OCI-LY7 (cell line): ENCODE measurements around the gene SEMA6C.

Experiments
- EZH2phosphoT487 ChIP-seq: fragments of 200-600 bp; sonication (generic); IDR thresholded peaks from 2 replicates; pipeline ENCODE4 v1.6.1; 2018; ENCODE audit warnings: low read depth, borderline replicate concordance, mild to moderate bottlenecking, mixed run types, antibody characterized with exemption, low read length, moderate library complexity, mixed read lengths
- TF ChIP-seq, protein P1 (sequence below): fragments of 200-600 bp; sonication (generic); conservative IDR thresholded peaks from 2 replicates; pipeline ENCODE4 v1.5.1; 2014; ENCODE audit warnings: mild to moderate bottlenecking, antibody characterized with exemption, low read length, moderate library complexity, mixed read lengths

GRCh38 chr1:151131701-151132334 is 14.6 kb downstream of the SEMA6C start:
- TF ChIP-seq, protein P1, sequence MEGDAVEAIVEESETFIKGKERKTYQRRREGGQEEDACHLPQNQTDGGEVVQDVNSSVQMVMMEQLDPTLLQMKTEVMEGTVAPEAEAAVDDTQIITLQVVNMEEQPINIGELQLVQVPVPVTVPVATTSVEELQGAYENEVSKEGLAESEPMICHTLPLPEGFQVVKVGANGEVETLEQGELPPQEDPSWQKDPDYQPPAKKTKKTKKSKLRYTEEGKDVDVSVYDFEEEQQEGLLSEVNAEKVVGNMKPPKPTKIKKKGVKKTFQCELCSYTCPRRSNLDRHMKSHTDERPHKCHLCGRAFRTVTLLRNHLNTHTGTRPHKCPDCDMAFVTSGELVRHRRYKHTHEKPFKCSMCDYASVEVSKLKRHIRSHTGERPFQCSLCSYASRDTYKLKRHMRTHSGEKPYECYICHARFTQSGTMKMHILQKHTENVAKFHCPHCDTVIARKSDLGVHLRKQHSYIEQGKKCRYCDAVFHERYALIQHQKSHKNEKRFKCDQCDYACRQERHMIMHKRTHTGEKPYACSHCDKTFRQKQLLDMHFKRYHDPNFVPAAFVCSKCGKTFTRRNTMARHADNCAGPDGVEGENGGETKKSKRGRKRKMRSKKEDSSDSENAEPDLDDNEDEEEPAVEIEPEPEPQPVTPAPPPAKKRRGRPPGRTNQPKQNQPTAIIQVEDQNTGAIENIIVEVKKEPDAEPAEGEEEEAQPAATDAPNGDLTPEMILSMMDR: no peak
- no peak for TF ChIP-seq EZH2phosphoT487
